Sigmoid colon (tissue), 7 donors: Measurements from ENCODE around the gene HOXA1. TPM values are rescaled to one million over a fixed set of nuclear protein-coding genes. Genes with fewer than 3 reads are reported as not detected.

ENCODE experiments used
- DNase-seq: peaks from one replicate; pipeline ENCODE4 v3.0.0-alpha.2; 2019
- H3K27ac ChIP-seq, 4 donors: fragments of 200-600 bp; sonication (generic); one replicate each; pipeline ENCODE4 v1.5.1; 2016 to 2019; ENCODE audit warnings: mild to moderate bottlenecking in 1 of 4
- H3K27me3 ChIP-seq, 3 donors: fragments of 200-600 bp; sonication (generic); one replicate each; pipeline ENCODE4 v1.5.1; 2019; ENCODE audit warnings: mild to moderate bottlenecking in 1 of 3
- H3K36me3 ChIP-seq, 4 donors: fragments of 200-600 bp; sonication (generic); one replicate each; pipeline ENCODE4 v1.5.1; 2016 to 2019
- H3K4me1 ChIP-seq, 4 donors: fragments of 200-600 bp; sonication (generic); one replicate each; pipeline ENCODE4 v1.5.1; 2017 to 2019
- H3K4me3 ChIP-seq, 4 donors: fragments of 200-600 bp; sonication (generic); one replicate each; pipeline ENCODE4 v1.5.1; 2017 to 2019; ENCODE audit warnings: mild to moderate bottlenecking in 2 of 4, moderate library complexity in 1 of 4
- H3K9me3 ChIP-seq, 4 donors: fragments of 200-600 bp in 3 of 4; sonication (generic) in 3 of 4; one replicate each; pipeline versions ENCODE4 v1.5.1 to v1.6.1; 2013 to 2019
- CTCF ChIP-seq, 4 experiments: fragments of 450-650 bp in 3 of 4; fragments of 200-600 bp in 1 of 4; IDR thresholded peaks; one replicate each; pipeline ENCODE4 v1.5.1; 2016 to 2019; ENCODE audit warnings: antibody characterized with exemption in 4 of 4, mild to moderate bottlenecking in 3 of 4, moderate library complexity in 2 of 4
- EP300 ChIP-seq, 4 donors: sonication (generic); formaldehyde crosslinking; IDR thresholded peaks; one replicate each; pipeline ENCODE4 v1.6.1; 2017; ENCODE audit warnings: antibody characterized with exemption in 4 of 4
- POLR2A ChIP-seq, 2 donors: fragments of 450-650 bp; IDR thresholded peaks; one replicate each; pipeline ENCODE4 v1.6.1; 2016; ENCODE audit warnings: antibody characterized with exemption in 2 of 2, mild to moderate bottlenecking in 2 of 2, moderate library complexity in 2 of 2
- POLR2AphosphoS5 ChIP-seq, 4 donors: sonication (generic); formaldehyde crosslinking; IDR thresholded peaks; one replicate each; pipeline ENCODE4 v1.6.1; 2017; ENCODE audit warnings: antibody characterized with exemption in 4 of 4
- WGBS, 2 donors: extraction: QIAGEN DNeasy Blood & Tissue Kit; methylation state at CpG; one replicate each; pipeline ENCODE4 v1.1.7; 2013; 5-methylcytosine and 5-hydroxymethylcytosine counted together
- intact Hi-C: fragments of 100-400 bp; cut with DNase I; formaldehyde crosslinking; loops from one replicate; pipeline ENCODE4 v1.15.1; 2023
- polyA plus RNA-seq, 3 donors: library from polyadenylated mRNA; stranded (reverse); fragments of 200-250 nt; gene quantifications; one replicate each; pipeline ENCODE4 v1.2.3, GENCODE V29; 2013
- total RNA-seq, 4 donors: library from RNA; depleted of rRNA; stranded (reverse); fragments of >200 nt; gene quantifications; one replicate each; pipeline ENCODE4 v1.1.0, GENCODE V29; 2016
- donor health status: healthy with polysubstance abuse.
- donor health status: Bipolar disorder and iron deficiency.
- donor health status: healthy.

Gene HOXA1
- total and polyA plus RNA-seq, 7 donors: 0.14 to 2.4 (median 1.1) TPM

GRCh38 chr7:27138472-27138871, 42.7 kb upstream of the HOXA1 start:
- TF ChIP-seq EP300 (IDR thresholded peaks at IDR 0.05): no peak
- intact Hi-C loops: no loop called here
- Histone ChIP-seq H3K36me3 (peaks cover 0 to 21% (median 0%) of the 10 kb centered on the region in 4 donors), H3K9me3 (no peaks in the 10 kb centered on the region), H3K4me1 (peaks cover 0 to 60% (median 44%) of the 10 kb centered on the region in 4 donors), H3K27me3 (no peaks in the 10 kb centered on the region), H3K4me3 (no peak overlapping the region), H3K27ac (peak overlapping the region; percentile 67 to 99 (median 92))
- no peak for DNase-seq
- 18 to 59% methylated on average over 1 of the region's 1 CpG for WGBS, 2 donors

DNA sequence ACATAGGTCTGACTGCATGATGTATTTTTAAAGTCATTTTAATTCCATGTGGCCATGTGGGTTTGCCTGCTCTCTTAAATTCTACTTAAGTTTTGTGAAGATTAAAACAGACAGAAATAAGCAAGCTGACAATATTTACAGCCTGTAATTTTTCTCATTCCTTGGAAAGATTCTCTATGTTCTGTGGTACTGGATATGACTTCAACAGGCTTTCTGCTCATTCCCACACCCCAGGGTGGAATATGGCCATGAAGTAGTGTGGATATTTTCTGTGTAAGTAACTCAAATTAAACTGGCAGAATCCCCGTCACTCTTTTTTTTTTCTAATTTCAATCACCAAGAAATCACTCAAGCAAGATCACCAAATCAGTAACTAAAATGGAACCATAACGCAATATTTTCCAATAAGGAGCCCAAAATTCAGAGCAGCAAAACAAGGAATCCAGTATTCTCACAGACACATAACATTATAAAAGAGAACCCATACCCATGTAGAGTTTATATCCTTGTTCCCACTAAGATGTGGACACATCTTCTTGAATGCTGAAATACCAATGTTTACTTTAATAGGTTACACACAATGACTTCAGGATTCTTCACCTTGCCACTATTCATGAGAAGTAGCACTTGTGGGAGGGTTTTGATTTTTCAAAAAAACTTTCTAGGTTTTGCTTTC, 42.0 kb upstream of the HOXA1 start:
- no peaks in the 10 kb centered on the region for H3K9me3 ChIP-seq
- 14 to 58% methylated on average over 2 of the region's 2 CpGs for WGBS, 2 donors
- peak; percentile 26 for DNase-seq
- intact Hi-C loops: no loop called here
- H3K4me1 ChIP-seq: peaks cover 0 to 60% (median 49%) of the 10 kb centered on the region in 4 donors
- no peaks in the 10 kb centered on the region for H3K27me3 ChIP-seq
- H3K27ac ChIP-seq: peak overlapping the region; percentile 67 to 99 (median 92)
- no peak overlapping the region for H3K4me3 ChIP-seq
- H3K36me3 ChIP-seq: peaks cover 0 to 21% (median 0%) of the 10 kb centered on the region in 4 donors
- TF ChIP-seq POLR2AphosphoS5 (IDR thresholded peaks at IDR 0.05): no peak
- no peak for TF ChIP-seq EP300 (IDR thresholded peaks at IDR 0.05)
- no peak for TF ChIP-seq POLR2A (IDR thresholded peaks at IDR 0.05)
- no peak for TF ChIP-seq CTCF (IDR thresholded peaks at IDR 0.05)

GRCh38 chr7:27134392-27134791, 38.6 kb upstream of the HOXA1 start:
- H3K27me3 ChIP-seq: no peaks in the 10 kb centered on the region
- WGBS, 2 donors: 5 to 18% methylated on average over 2 of the region's 2 CpGs
- DNase-seq: peak; percentile 85

DNA sequence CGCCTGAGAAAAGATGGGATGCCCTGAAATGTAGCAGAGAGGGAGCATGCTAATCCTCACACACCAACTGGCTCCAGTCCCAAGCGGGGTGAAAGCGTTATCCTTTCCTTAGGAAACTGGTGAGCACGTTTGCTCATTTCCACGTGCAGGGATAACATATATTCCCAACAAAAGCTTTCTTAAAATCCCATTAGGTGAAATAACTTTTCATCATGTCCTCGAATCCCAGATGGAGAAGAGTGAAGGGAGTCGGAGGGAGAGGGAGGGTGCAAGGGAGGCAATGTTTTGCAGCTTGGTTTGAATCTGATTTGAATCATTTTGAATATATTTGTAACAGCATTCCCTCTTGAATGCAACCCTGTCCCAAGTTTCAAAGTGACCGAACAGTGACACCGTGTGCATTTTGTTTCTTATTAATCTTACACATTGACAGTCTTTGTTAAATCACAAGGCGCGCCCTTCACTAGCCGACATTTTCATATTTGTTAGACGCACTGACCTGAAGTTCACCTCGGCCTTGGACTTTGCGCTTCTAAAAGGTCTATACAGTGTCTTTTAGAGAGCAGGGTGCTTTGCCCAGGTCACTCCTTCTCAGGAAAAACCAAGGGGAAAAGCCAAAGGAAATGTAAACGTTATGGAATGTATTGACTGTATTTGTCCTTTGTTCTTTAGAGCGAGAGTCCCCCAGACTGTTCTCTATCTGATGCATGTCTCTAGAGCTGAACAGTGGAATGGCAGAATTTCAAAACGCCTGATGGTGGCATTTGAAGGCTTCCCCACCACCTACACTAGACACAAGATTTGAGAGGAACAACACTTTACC, 37.8 kb upstream of the HOXA1 start:
- intact Hi-C loops: no loop called here

More at GRCh38 chr7:27134392-27134791, 38.6 kb upstream of the HOXA1 start:
- no peak overlapping the region for H3K4me3 ChIP-seq
- H3K36me3 ChIP-seq: peaks cover 0 to 4% (median 0%) of the 10 kb centered on the region in 4 donors
- H3K4me1 ChIP-seq: peaks cover 0 to 81% (median 60%) of the 10 kb centered on the region in 4 donors
- peak overlapping the region; percentile 55 to 99 (median 92) for H3K27ac ChIP-seq
- no peaks in the 10 kb centered on the region for H3K9me3 ChIP-seq
- TF ChIP-seq POLR2A (IDR thresholded peaks at IDR 0.05) (no peak), POLR2AphosphoS5 (IDR thresholded peaks at IDR 0.05) (peak in 3 of 4 donors; percentile 37 to 65 (median 63)), CTCF (IDR thresholded peaks at IDR 0.05) (no peak), EP300 (IDR thresholded peaks at IDR 0.05) (no peak)
- intact Hi-C loops: no loop called here

GRCh38 chr7:27132978-27133377, 37.2 kb upstream of the HOXA1 start:
- no peaks in the 10 kb centered on the region for H3K27me3 ChIP-seq
- intact Hi-C loops: no loop called here

More for the DNA sequence above, 37.8 kb upstream of the HOXA1 start:
- TF ChIP-seq POLR2A (IDR thresholded peaks at IDR 0.05) (no peak), POLR2AphosphoS5 (IDR thresholded peaks at IDR 0.05) (peak in 1 of 4 donors; percentile 12)
- Histone ChIP-seq H3K27ac (peak overlapping the region; percentile 55 to 99 (median 92)), H3K4me1 (peaks cover 0 to 88% (median 66%) of the 10 kb centered on the region in 4 donors), H3K4me3 (no peak overlapping the region), H3K36me3 (no peaks in the 10 kb centered on the region), H3K27me3 (no peaks in the 10 kb centered on the region), H3K9me3 (no peaks in the 10 kb centered on the region)
- WGBS, 2 donors: 16 to 61% methylated on average over 18 of the region's 18 CpGs
- peak; percentile 64 for DNase-seq

More at GRCh38 chr7:27132978-27133377, 37.2 kb upstream of the HOXA1 start:
- TF ChIP-seq POLR2AphosphoS5 (IDR thresholded peaks at IDR 0.05) (no peak), POLR2A (IDR thresholded peaks at IDR 0.05) (no peak), CTCF (IDR thresholded peaks at IDR 0.05) (no peak), EP300 (IDR thresholded peaks at IDR 0.05) (no peak)
- peak overlapping the region; percentile 55 to 99 (median 92) for H3K27ac ChIP-seq
- WGBS, 2 donors: 11 to 53% methylated on average over 6 of the region's 6 CpGs
- H3K36me3 ChIP-seq: no peaks in the 10 kb centered on the region
- H3K9me3 ChIP-seq: no peaks in the 10 kb centered on the region
- no peak overlapping the region for H3K4me3 ChIP-seq
- peak; percentile 6 for DNase-seq
- H3K4me1 ChIP-seq: peaks cover 0 to 88% (median 68%) of the 10 kb centered on the region in 4 donors
